Tibial artery (tissue), 4 donors: ENCODE measurements around the gene MRTFB.

ENCODE experiments used
- DNase-seq, 2 donors: peaks; one replicate each; pipeline ENCODE4 v3.0.0-alpha.2; 2019
- H3K27ac ChIP-seq, 2 donors: fragments of 200-600 bp; sonication (generic) in 1 of 2; 1 replicate in 1 of 2; 2 replicates in 1 of 2; pipeline ENCODE4 v1.5.1; 2018 to 2019; ENCODE audit warnings: mild to moderate bottlenecking in 1 of 2
- H3K27me3 ChIP-seq, 2 donors: fragments of 200-600 bp; sonication (generic) in 1 of 2; one replicate each; pipeline versions ENCODE4 v1.5.1 to v1.6.0; 2016 to 2019
- H3K36me3 ChIP-seq, 3 donors: fragments of 200-600 bp; sonication (generic) in 2 of 3; one replicate each; pipeline ENCODE4 v1.5.1; 2016 to 2019; ENCODE audit warnings: mild to moderate bottlenecking in 2 of 3
- H3K4me1 ChIP-seq, 4 donors: fragments of 200-600 bp; sonication (generic) in 2 of 4; 1 replicate in 3 of 4; 2 replicates in 1 of 4; pipeline ENCODE4 v1.5.1; 2016 to 2019
- H3K4me3 ChIP-seq, 2 donors: fragments of 200-600 bp; sonication (generic) in 1 of 2; 1 replicate in 1 of 2; 2 replicates in 1 of 2; pipeline ENCODE4 v1.5.1; 2018 to 2019; ENCODE audit warnings: mild to moderate bottlenecking in 2 of 2
- H3K9me3 ChIP-seq, 3 donors: fragments of 200-600 bp; sonication (generic) in 1 of 3; one replicate each; pipeline ENCODE4 v1.5.1; 2016 to 2019
- intact Hi-C: fragments of 100-400 bp; cut with DNase I; formaldehyde crosslinking; loops from one replicate; pipeline ENCODE4 v1.15.0; 2023; ENCODE audit warnings: low total_unique reads
- TF ChIP-seq, protein P1 (sequence below), 2 experiments: fragments of 200-600 bp in 1 of 2; fragments of 450-650 bp in 1 of 2; IDR thresholded peaks; one replicate each; pipeline ENCODE4 v1.5.1; 2017 to 2019; ENCODE audit warnings: antibody characterized with exemption in 2 of 2, mild to moderate bottlenecking in 1 of 2, moderate library complexity in 1 of 2

MRTFB gene

DNA sequence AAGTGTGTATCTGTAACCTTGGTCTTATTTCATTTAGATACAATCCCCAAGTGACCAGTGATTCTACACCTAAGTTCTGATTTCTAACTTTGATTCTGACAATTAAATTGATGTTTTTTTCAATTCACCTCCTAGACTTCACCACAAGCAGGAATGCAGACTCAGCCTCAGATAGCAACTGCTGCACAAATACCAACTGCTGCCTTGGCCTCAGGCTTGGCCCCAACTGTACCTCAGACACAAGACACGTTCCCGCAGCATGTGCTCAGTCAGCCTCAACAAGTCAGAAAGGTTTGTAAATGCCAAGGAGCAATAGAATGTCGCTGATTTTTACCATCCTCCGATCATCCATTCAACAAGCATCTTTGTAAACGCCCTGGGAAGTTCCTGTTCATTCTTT lies 177.7 kb downstream of the MRTFB start:
- DNase-seq: no peak
- Histone ChIP-seq H3K27me3 (no peaks in the 10 kb centered on the region), H3K36me3 (peaks cover 45 to 84% (median 65%) of the 10 kb centered on the region in 3 donors), H3K9me3 (no peaks in the 10 kb centered on the region), H3K4me3 (no peak overlapping the region), H3K4me1 (no peaks in the 10 kb centered on the region), H3K27ac (no peak overlapping the region)
- TF ChIP-seq, protein P1, sequence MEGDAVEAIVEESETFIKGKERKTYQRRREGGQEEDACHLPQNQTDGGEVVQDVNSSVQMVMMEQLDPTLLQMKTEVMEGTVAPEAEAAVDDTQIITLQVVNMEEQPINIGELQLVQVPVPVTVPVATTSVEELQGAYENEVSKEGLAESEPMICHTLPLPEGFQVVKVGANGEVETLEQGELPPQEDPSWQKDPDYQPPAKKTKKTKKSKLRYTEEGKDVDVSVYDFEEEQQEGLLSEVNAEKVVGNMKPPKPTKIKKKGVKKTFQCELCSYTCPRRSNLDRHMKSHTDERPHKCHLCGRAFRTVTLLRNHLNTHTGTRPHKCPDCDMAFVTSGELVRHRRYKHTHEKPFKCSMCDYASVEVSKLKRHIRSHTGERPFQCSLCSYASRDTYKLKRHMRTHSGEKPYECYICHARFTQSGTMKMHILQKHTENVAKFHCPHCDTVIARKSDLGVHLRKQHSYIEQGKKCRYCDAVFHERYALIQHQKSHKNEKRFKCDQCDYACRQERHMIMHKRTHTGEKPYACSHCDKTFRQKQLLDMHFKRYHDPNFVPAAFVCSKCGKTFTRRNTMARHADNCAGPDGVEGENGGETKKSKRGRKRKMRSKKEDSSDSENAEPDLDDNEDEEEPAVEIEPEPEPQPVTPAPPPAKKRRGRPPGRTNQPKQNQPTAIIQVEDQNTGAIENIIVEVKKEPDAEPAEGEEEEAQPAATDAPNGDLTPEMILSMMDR (IDR thresholded peaks at IDR 0.05): no peak
- intact Hi-C loops: loop anchor here (5.0 to 10.0 kb wide), 3 partner anchors 46 to 324 kb away; partner anchors contain the start of gene ERCC4

DNA sequence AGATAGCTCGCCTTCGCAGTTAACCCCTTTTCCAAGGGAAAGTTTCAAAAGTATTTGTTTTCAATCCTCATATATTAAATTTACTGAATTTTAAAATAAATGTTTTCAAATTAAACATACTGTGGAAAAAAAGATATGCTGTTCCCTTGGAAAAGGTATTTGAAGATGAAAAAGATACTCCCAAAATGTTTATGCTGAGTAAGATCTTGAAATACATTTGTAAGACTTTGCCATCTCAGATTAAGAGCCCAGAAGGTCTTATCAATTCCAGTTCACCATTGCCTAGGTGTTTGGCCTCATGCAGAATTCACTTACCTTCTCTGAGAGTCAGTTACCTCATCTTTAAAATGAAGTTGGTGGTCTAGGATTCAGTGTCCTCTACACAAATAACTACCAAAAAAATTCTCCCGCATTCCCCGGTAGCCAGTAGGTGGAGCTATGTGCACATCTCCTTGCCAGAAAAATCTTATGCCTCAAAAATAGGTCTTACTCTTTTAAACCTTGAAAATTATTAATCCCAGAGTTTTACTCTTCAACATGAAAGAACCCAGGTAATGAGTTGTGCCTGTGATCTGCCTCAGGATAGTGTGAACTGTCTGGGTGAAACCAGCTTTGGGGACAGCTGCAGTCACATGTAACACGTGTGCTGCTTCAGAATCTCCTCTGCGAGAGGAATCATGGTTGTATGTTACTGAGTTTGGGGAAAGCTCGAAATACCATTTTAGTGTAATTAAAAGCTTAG lies 178.3 kb downstream of the MRTFB start:
- Histone ChIP-seq H3K9me3 (no peaks in the 10 kb centered on the region), H3K27ac (no peak overlapping the region), H3K4me1 (no peaks in the 10 kb centered on the region), H3K4me3 (no peak overlapping the region), H3K36me3 (peaks cover 52 to 91% (median 72%) of the 10 kb centered on the region in 3 donors), H3K27me3 (no peaks in the 10 kb centered on the region)
- TF ChIP-seq, protein P1 (IDR thresholded peaks at IDR 0.05): peak; percentile 71 to 79
- intact Hi-C loops: loop anchor here (5.0 to 10.0 kb wide), 3 partner anchors 45 to 325 kb away; partner anchors contain the start of gene ERCC4
- peak in 1 of 2 donors; percentile 48 for DNase-seq

DNA sequence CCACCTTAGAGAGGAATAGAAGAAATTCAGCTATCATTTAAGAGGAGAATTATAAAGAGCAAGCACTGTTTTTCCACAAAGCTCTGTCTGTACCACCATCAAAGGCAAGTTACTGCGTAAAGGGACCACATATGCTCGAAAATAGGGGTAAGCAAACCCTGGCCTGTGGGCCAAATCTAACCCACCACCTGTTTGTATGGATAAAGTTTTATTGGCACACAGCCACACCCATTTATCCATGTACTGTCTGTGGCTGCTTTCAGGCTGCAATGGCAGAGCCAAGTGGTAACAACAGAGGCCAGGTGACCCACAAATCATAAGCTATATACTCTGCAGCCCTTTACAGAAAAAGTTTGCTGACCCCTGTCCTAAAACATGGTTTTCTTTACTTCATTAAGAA lies 180.3 kb downstream of the MRTFB start:
- Histone ChIP-seq H3K4me1 (no peaks in the 10 kb centered on the region), H3K27ac (no peak overlapping the region), H3K9me3 (no peaks in the 10 kb centered on the region), H3K4me3 (no peak overlapping the region), H3K36me3 (peaks cover 53 to 91% (median 76%) of the 10 kb centered on the region in 3 donors), H3K27me3 (no peaks in the 10 kb centered on the region)
- TF ChIP-seq, protein P1 (IDR thresholded peaks at IDR 0.05): no peak
- intact Hi-C loops: no loop called here
- DNase-seq: no peak

DNA sequence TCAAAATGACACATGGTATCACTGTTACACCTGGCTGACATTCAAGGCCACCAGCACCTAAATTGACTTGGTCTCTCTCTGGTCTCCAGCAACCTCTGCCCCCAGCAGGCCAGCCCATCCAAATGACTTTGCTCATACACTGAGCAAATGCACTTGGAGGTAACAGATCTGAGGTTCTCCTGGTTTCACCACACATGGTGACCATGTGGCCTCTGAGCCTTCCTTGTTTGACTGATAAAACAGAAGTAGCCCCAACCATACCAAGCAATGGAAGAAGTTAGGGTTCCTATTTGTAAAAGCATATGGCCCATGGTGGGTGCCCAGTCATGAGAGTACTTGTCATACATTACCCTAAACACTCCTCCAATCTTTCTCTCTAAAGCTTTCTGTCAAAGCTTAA lies 181.7 kb downstream of the MRTFB start:
- Histone ChIP-seq H3K36me3 (peaks cover 55 to 90% (median 76%) of the 10 kb centered on the region in 3 donors), H3K27ac (no peak overlapping the region), H3K4me1 (no peaks in the 10 kb centered on the region), H3K9me3 (no peaks in the 10 kb centered on the region), H3K4me3 (no peak overlapping the region), H3K27me3 (no peaks in the 10 kb centered on the region)
- TF ChIP-seq, protein P1 (IDR thresholded peaks at IDR 0.05): no peak
- DNase-seq: no peak
- intact Hi-C loops: no loop called here

DNA sequence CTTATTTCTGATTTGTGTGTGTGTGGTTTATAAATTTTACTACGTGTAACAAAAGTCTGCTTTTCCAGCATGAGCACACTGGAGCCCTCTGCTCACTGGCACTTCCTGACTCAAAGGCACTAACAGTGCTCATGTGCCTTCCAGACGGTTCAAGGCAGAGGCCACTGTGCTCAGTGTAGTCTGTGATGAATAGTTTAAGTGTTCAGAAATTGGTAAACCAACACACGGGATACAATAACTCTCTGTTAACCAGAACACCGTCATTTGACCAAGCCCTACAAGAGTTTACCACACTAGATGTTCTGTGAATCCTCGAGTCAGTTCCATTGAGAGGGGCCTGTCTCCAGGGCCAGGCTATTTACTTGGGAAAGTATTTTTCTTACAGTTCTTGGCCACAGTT lies 191.9 kb downstream of the MRTFB start:
- no peaks in the 10 kb centered on the region for H3K27me3 ChIP-seq
- no peak overlapping the region for H3K4me3 ChIP-seq
- DNase-seq: no peak
- no peak overlapping the region for H3K27ac ChIP-seq
- no peaks in the 10 kb centered on the region for H3K9me3 ChIP-seq
- TF ChIP-seq, protein P1 (IDR thresholded peaks at IDR 0.05): no peak
- no peaks in the 10 kb centered on the region for H3K4me1 ChIP-seq
- peaks cover 72 to 92% (median 81%) of the 10 kb centered on the region in 3 donors for H3K36me3 ChIP-seq
- intact Hi-C loops: no loop called here
